Stimulated activated CD4-positive, alpha-beta T cell treated with anti-CD3 and anti-CD28 coated beads, Interleukin-15, amount 100 ng/mL, for 1 hour (primary cell): Measurements from ENCODE around the gene NCBP1.
"Not testable (repeated sequence)": the region's sequence is repeated elsewhere in the genome, so short reads cannot be mapped to it uniquely, and the experiment has no call there.

ENCODE experiments used
- DNase-seq, 2 donors: peaks; one replicate each; pipeline ENCODE4 v3.0.0-alpha.2; 2020; ENCODE audit warnings: low read depth in 1 of 2, low spot score in 1 of 2

The NCBP1 gene

GRCh38 chr9:97672403-97672802 is 38.8 kb downstream of the NCBP1 start:
- DNase-seq = no peak

GRCh38 chr9:97673922-97674321 is 40.3 kb downstream of the NCBP1 start:
- DNase-seq = no peak

- no peak for DNase-seq
Measured at GRCh38 chr9:97675655-97676054, 42.0 kb downstream of the NCBP1 start.

GRCh38 chr9:97682242-97682641 is 48.6 kb downstream of the NCBP1 start:
- no peak for DNase-seq

GRCh38 chr9:97688654-97689053 is 55.0 kb downstream of the NCBP1 start:
- no peak for DNase-seq

- no peak for DNase-seq
Measured at GRCh38 chr9:97689401-97690180, 56.0 kb downstream of the NCBP1 start.

GRCh38 chr9:97694769-97695168 is 61.1 kb downstream of the NCBP1 start:
- no peak for DNase-seq

- no peak for DNase-seq
Measured at GRCh38 chr9:97695390-97695789, 61.8 kb downstream of the NCBP1 start.

GRCh38 chr9:97695995-97696802 is 62.6 kb downstream of the NCBP1 start:
- DNase-seq = no peak

- DNase-seq = peak; percentile 94 to 97
Measured at GRCh38 chr9:97696803-97697601, 63.4 kb downstream of the NCBP1 start, which contains the start of gene XPA. Gene XPA (minus strand): TSS chr9:97697340. CDS start chr9:97697292, 48 bp downstream.

- no peak for DNase-seq
Measured at GRCh38 chr9:97697837-97698236, 64.2 kb downstream of the NCBP1 start.

- DNase-seq = no peak
Measured at GRCh38 chr9:97698865-97699264, 65.2 kb downstream of the NCBP1 start.

- not testable (repeated sequence) for DNase-seq
Measured at GRCh38 chr9:97699281-97699680, 65.7 kb downstream of the NCBP1 start.

GRCh38 chr9:97699824-97700223 is 66.2 kb downstream of the NCBP1 start:
- not testable (repeated sequence) for DNase-seq

GRCh38 chr9:97703437-97704344 is 70.1 kb downstream of the NCBP1 start:
- DNase-seq = no peak

- DNase-seq = no peak
Measured at GRCh38 chr9:97704345-97704677, 70.7 kb downstream of the NCBP1 start.

- no peak for DNase-seq
Measured at GRCh38 chr9:97704851-97705250, 71.2 kb downstream of the NCBP1 start.

- DNase-seq = no peak
Measured at GRCh38 chr9:97705354-97705950, 71.8 kb downstream of the NCBP1 start.

- no peak for DNase-seq
Measured at GRCh38 chr9:97706246-97706645, 72.6 kb downstream of the NCBP1 start.
